Measurements from ENCODE around the gene OGFOD3. TPM values are rescaled to one million over a fixed set of nuclear protein-coding genes. Genes with fewer than 3 reads are reported as not detected.

OGFOD3 gene
- total and polyA plus RNA-seq, 9 of the 15 experiments (the other 6 are each of a cell fraction or from before 2014, with no cell fraction given) = 0.69 to 44.7 (median 18.9) TPM

DNA sequence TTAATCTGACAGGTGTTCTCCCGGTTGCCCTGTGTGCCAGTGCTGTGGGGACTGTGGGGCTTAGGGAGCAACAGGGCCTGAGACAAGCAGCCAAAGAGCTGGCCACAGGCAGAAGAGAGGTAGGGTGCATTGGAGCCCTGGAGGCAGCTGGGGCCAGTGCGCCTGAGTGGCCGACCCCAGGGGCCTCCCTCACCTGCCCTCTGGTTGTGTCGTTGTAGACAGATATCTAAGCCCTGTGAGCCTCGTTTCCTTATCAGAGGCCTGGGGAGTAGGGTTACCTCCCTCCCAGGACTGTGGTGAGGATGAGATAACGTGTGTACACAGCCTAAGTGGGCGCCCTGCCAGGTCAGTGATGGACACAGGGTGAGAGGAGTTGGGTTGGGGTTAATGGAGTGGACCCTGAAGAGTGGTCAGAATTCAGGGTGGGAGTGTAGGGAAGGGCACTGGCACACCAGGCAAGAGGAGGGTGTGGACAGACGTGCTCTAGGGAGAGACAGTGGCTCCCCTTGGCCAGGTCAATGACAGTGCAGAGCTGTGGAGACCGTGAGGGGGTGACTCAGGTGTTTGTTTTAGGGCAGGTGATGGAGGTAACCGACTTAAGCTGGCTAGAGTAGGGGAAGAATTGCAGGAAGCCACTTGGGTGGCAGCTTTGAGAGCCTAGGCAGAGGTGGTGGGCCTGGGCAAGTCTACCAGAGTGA lies 43.6 kb upstream of the OGFOD3 start (continued):
- TF ChIP-seq CREB1 (IDR thresholded peaks at IDR 0.05) (peak; percentile 72; the same call in 1 of the 2 replicates), CREB1 (CRISPR knock-in tag; IDR thresholded peaks at IDR 0.05) (no peak), DPF2 (IDR thresholded peaks at IDR 0.05) (peak; percentile 100), CSDE1 (IDR thresholded peaks at IDR 0.05) (no peak), SAP30 (IDR thresholded peaks at IDR 0.05; ENCODE audit: borderline replicate concordance, insufficient read depth, low read depth, low read length, poor library complexity, severe bottlenecking) (peak; percentile 44), ZBTB2 (IDR thresholded peaks at IDR 0.05) (peak; percentile 78), KLF6 (CRISPR knock-in tag; IDR thresholded peaks at IDR 0.05; ENCODE audit: borderline replicate concordance) (no peak), GATAD2A (IDR thresholded peaks at IDR 0.05) (peak; percentile 89), ZFX (CRISPR knock-in tag; IDR thresholded peaks at IDR 0.05) (peak; percentile 43), FOXK2 (conservative IDR thresholded peaks at IDR 0.05 in 1 of 2, IDR thresholded peaks at IDR 0.05 in 1 of 2; ENCODE audit: low read depth in 2 of 2) (peak; percentile 93 to 95), TRIM24 (IDR thresholded peaks at IDR 0.05) (peak; percentile 95 to 97), ZNF644 (tag; IDR thresholded peaks at IDR 0.05; ENCODE audit: low read depth) (0 out of 2 replicates have a peak, but pooled peaks have one; percentile 59), TEAD1 (CRISPR knock-in tag; IDR thresholded peaks at IDR 0.05) (0 out of 4 replicates have a peak, but pooled peaks of 1 of the 2 experiments have one; percentile 33), RFX5 (IDR thresholded peaks at IDR 0.05; ENCODE audit: low read depth, low read length) (no peak), DMBX1 (CRISPR knock-in tag; IDR thresholded peaks at IDR 0.05; ENCODE audit: borderline replicate concordance) (peak; percentile 83), ZNF197 (CRISPR knock-in tag; IDR thresholded peaks at IDR 0.05; ENCODE audit: low read depth) (peak; percentile 39; the same call in 1 of the 2 replicates), THRAP3 (IDR thresholded peaks at IDR 0.05; ENCODE audit: borderline replicate concordance) (peak; percentile 47; the same call in 1 of the 2 replicates), KDM5B (IDR thresholded peaks at IDR 0.05; ENCODE audit: insufficient replicate concordance, low read depth, low read length) (no peak), PHB (CRISPR knock-in tag; IDR thresholded peaks at IDR 0.05) (no peak), HNRNPH1 (optimal IDR thresholded peaks at IDR 0.05; ENCODE audit: low read depth, low read length) (no peak), SOX6 (IDR thresholded peaks at IDR 0.05) (peak; percentile 98), XRCC4 (IDR thresholded peaks at IDR 0.05; ENCODE audit: extremely low read depth, insufficient read depth, insufficient read length) (no peak)
- TF ChIP-seq, protein P1, sequence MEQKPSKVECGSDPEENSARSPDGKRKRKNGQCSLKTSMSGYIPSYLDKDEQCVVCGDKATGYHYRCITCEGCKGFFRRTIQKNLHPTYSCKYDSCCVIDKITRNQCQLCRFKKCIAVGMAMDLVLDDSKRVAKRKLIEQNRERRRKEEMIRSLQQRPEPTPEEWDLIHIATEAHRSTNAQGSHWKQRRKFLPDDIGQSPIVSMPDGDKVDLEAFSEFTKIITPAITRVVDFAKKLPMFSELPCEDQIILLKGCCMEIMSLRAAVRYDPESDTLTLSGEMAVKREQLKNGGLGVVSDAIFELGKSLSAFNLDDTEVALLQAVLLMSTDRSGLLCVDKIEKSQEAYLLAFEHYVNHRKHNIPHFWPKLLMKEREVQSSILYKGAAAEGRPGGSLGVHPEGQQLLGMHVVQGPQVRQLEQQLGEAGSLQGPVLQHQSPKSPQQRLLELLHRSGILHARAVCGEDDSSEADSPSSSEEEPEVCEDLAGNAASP (IDR thresholded peaks at IDR 0.05) = no peak
- TF ChIP-seq, protein P2, sequence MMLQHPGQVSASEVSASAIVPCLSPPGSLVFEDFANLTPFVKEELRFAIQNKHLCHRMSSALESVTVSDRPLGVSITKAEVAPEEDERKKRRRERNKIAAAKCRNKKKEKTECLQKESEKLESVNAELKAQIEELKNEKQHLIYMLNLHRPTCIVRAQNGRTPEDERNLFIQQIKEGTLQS (IDR thresholded peaks at IDR 0.05) = peak; percentile 62; the same call in 1 of the 2 replicates
- TF ChIP-seq, protein P2 (CRISPR knock-in tag; conservative IDR thresholded peaks at IDR 0.05) = no peak
- TF ChIP-seq, protein P3, sequence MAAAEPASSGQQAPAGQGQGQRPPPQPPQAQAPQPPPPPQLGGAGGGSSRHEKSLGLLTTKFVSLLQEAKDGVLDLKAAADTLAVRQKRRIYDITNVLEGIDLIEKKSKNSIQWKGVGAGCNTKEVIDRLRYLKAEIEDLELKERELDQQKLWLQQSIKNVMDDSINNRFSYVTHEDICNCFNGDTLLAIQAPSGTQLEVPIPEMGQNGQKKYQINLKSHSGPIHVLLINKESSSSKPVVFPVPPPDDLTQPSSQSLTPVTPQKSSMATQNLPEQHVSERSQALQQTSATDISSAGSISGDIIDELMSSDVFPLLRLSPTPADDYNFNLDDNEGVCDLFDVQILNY (CRISPR knock-in tag; IDR thresholded peaks at IDR 0.05) = no peak
